ENCODE measurements around the gene BCS1L.

Gene BCS1L

GRCh38 chr2:218662377-218662776 lies 2.9 kb downstream of the BCS1L start:
- no peak for DNase-seq (ENCODE audit: low spot score)

DNA sequence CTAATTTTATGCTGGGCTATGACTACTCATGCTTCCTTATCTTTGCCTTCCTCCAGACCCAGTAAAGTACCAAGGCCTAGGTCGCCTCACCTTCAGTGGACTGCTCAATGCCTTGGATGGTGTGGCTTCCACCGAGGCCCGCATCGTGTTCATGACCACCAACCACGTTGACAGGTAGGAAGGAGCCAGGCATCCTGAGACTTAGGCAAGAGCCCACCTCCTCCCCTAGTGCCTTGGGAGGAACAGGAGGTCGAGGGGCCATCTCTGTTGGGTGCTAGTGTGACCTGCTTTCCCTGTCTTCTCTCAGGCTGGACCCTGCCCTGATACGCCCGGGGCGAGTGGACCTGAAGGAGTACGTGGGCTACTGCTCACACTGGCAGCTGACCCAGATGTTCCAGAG lies 3.3 kb downstream of the BCS1L start:
- no peak for DNase-seq (ENCODE audit: low spot score)

DNA sequence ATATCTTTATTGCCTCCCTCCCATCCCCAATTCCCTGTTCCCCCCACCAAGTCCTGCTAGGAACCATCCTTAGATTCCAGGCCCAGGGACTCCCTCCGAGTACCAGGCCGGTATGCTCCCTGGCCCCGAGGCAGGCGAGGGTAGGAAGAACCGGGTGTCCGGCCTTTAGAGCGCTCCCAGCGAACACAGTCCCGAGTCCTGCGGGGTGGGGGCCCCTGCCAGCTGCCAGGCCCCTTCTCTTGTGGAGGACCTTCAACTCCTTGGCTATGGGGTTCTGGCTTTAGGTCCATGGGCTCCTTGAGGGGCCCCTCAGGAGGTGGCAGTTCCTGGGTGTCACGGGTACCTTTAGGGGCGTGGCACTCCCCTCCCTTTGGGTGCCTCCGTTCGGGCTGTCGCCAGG lies 4.4 kb downstream of the BCS1L start:
- DNase-seq (ENCODE audit: low spot score), result no peak

- DNase-seq (ENCODE audit: low spot score), result no peak
These were observed 5.2 kb downstream of the BCS1L start for GRCh38 chr2:218664653-218665052.

DNA sequence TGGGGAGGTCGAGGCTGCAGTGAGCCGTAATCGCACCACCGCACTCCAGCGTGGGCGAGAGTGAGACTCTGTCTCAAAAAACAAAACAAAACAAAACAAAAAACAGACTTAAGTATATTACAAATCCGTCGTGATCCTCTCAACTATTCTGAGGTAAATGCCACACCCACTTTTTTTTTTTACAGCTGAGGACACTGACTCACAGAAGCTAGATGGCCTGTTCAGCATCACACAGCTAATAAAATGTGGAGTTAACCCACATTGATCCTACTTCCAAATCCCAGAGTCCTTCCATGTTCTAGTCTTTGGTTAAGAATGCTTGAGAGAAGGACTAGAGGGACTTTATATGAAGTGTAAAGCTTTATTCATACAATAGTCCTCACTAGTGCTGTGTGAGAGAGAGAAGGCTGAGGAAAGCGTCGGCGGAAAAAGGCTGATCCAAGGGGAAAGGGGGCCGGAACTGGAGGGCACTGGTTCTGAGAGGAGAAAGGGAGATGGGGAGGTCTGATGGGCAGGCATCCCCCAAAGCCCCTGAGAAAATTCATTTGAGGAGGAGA lies 11.7 kb downstream of the BCS1L start:
- no peak for DNase-seq (ENCODE audit: low spot score)

DNA sequence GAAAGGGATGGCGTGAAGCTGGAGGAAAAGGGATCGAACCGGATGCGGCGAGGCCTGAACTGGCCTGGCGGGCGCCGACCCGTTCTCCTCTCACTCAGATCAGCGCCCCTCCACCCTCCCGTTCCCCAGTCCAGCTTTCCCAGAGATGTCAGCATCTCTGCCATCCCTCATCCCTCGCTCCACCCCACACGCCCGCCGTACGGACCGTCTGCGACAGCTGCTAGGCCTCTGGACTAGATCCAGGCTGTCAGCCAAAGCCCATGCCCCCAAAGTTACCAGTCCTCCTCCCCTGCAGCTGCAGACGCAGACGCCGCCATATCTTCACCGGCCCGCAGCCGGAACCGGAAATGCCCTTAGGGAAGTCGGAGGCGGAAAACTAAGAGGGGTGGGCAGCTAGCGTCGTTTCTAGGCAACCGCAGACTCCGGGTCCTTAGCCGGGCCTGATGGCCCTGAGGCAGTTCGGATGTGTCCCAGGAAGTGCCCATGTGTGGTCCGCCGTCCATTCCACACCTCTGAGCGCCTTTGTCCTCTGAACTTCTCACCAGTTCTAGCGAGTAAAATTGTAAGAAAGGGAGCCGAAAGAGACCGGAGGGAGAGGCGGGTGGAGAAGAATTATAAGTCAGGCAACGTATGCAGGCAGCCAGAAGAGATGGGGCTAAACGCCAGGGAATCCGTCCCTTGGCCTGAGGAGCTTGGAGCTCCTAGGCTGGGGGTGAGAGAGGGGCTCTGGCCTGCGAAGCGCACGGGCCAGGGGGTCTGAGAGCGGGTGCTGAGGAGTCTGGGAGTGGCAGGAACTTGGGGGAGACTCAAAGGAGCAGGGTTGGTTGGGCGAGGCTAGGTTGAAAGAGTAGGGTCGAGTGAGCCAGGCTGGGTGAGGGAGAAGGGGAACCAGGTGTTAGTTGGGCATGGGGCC lies 12.4 kb downstream of the BCS1L start, which contains the start of the genes RNF25 and STK36:
Gene RNF25 (minus strand): TSS at position 349 of the 913 bp plus-strand sequence. CDS start 32 bp downstream, at position 317.
Gene STK36 (plus strand): TSS at position 433 of the 913 bp plus-strand sequence. CDS start 744 bp downstream, outside the sequence.
- peak; percentile 94 for DNase-seq (ENCODE audit: low spot score)

- no peak for DNase-seq (ENCODE audit: low spot score)
These were observed 19.6 kb downstream of the BCS1L start for GRCh38 chr2:218679119-218679518.

DNA sequence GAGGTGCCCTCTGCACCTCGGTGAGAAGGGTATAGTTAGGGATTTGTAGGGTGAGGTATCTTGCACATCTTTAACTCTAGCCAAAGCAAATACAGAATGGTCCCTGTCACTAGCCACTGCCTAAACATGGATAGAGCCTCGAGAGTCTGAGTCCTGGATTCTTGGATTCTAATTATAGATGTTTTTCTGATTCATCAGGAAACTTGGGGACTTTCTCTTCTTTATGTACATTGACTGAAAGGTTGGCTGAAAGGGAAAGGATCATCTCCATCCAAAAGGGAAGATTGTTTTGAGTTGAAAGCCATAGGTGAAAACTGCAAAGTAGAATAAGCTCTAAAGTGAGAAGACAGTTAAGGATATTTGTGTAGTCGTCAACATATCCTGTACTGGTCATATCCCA lies 20.6 kb downstream of the BCS1L start:
- DNase-seq (ENCODE audit: low spot score), result no peak

- DNase-seq (ENCODE audit: low spot score), result peak; percentile 77
These were observed 28.0 kb downstream of the BCS1L start for GRCh38 chr2:218687400-218688060.

DNA sequence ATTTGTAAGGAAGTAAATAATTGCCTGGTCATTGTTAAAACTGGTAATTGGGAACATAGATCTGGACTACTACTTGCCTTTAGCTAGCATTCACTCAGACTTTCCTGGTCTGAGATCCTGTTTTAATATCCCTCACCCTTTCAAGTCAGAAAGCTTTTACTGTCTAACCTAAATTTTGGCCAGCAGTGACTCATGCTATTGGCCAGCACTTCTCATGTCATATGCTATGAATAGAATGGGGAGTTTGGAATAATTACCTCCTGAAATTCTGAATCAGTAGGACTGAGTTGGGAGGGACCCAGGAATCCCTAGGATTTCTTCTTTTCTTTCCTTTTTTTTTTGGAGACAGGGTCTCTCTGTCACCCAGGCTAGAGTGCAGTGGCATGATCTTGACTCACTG lies 31.8 kb downstream of the BCS1L start:
- no peak for DNase-seq (ENCODE audit: low spot score)

DNA sequence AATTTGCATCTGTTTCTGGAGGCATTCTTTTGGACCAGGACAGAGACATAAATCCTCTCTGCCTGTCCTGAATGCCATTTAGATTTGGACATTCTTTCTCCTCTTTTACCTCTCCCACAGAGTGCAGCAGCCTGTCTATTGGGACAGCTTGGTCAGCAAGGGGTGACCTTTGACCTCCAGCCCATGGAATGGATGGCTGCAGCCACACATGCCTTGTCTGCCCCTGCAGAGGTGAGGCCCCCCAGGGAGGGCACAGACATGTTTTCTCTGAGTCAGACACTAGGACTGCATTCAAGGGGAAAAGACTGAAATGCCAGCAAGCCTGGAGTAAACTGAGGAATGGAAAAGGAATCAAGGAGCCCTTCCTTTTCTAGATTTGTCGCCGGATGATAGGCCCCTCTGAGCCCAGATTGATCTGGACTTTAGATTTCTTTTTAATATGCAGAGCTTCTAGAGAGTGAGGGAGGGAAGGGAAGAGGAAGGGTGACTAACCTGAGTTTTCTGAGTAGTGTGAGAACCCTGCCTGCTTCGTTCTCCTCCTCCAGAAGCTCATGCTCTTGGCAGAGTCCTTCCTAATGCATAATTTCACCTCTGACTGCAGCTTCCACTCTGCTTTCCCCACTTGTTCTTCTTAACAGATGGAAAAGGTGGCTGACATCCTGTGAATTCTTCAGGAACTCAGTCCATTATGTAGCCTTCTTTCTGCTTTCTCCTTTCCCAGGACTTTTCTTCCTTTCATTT lies 35.1 kb downstream of the BCS1L start:
- no peak for DNase-seq (ENCODE audit: low spot score)

- DNase-seq (ENCODE audit: low spot score), result no peak
These were observed 39.4 kb downstream of the BCS1L start for GRCh38 chr2:218698885-218699284.

DNA sequence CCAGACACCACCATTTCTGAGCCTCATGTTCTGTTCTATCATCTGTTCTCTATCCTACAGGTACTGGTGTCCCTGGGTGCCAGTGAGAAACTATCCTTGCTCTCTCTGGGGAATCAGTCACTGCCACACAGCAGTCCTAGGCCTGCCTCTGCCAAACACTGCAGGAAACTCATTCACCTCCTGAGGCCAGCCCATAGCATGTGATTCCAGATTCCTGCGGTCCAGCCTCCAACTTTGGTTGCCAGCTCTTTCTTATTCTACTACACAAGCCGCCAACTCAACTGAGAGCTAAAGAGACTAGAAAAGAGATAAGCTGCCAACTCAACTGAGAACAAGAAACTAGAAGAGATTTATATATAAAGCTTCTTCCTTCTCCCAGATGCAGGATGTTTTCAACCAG lies 42.3 kb downstream of the BCS1L start:
- no peak for DNase-seq (ENCODE audit: low spot score)

DNA sequence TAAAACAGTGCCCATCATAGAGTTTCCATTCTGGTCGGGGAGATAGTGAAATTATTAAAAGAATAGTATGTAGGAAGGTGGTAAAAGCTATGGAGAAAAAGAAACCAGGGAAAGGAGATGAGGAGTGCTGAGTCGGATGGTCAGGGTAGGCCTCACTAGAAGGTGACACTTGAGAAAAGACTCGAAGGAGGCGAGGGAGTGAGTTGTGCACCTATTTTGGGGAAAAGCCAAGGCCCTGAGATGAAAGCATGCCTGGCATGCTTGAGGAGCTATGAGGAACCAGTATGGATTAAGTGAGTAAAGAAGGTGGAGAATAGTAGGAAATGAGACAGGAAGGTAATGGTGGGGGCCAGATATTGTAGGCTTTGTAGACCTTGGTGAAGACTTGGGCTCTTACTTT lies 43.9 kb downstream of the BCS1L start:
- DNase-seq (ENCODE audit: low spot score), result no peak

DNA sequence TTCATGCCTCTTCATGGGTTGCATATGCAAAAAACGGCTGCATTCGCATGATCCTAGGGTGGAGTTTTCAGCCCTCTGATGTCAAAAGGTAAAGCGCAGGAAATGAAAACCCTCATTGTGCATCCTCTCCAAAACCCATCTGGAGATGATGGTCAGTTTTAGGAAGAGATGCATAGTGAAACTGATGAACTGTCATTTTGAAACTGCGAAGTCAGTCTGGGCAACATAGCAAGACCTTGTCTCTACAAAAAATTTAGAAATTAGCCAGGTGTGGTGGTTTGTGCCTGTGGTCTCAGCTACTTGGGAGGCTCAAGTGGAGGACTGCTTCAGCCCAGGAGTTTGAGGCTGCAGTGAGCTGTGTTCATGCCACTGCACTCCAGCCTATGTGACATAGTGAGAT lies 48.6 kb downstream of the BCS1L start:
- DNase-seq (ENCODE audit: low spot score), result no peak

- DNase-seq (ENCODE audit: low spot score), result no peak
These were observed 50.4 kb downstream of the BCS1L start for GRCh38 chr2:218709908-218710307.

DNA sequence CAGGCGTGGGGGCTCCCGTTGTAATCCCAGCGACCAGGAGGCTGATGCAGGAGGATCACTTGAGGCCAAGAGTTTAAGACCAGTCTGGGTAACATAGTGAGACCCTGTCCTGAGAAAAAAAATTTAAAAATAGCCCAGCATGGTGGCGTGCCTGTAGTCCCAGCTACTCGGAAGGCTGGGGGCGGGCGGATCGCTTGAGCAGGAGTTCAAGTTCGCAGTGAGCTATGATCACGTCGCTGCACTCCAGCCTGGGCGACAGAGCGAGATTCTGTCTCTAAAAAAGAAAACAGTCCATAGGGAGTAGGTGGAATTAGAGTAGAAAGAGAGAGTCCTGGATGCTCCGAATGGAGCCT lies 50.8 kb downstream of the BCS1L start:
- no peak for DNase-seq (ENCODE audit: low spot score)

- DNase-seq (ENCODE audit: low spot score), result peak; percentile 99
These were observed 51.4 kb downstream of the BCS1L start, which contains the start of gene TTLL4 for GRCh38 chr2:218710687-218711549. TTLL4 (plus strand) TSS chr2:218710835; CDS start chr2:218737677, 26,842 bp downstream.

GRCh38 chr2:218711550-218711929 lies 52.1 kb downstream of the BCS1L start:
- DNase-seq (ENCODE audit: low spot score), result no peak
